ENCODE data around the gene CCL20. TPM values are rescaled to one million over a fixed set of nuclear protein-coding genes. Genes with fewer than 3 reads are reported as not detected.

The CCL20 gene
- total RNA-seq, 2 donors from 2014 or later: not detected

- 94 to 96% methylated on average over 12 to 15 of the region's 15 CpGs for WGBS, 2 experiments (ENCODE audit: insufficient coverage in 1 of 2, insufficient read length in 1 of 2)
- Histone ChIP-seq H3K9me3 (ENCODE audit: control insufficient read depth, low read length) (no peaks in the 10 kb centered on the region), H3K4me1 (ENCODE audit: control insufficient read depth, insufficient read depth, low read length) (no peaks in the 10 kb centered on the region), H3K27me3 (ENCODE audit: control insufficient read depth, insufficient read depth, low read length, poor library complexity, severe bottlenecking) (no peaks in the 10 kb centered on the region), H3K9ac (ENCODE audit: extremely low read depth, low read length, poor library complexity, severe bottlenecking) (no peak overlapping the region), H3K4me3 (ENCODE audit: low read length) (no peak overlapping the region), H3K36me3 (ENCODE audit: control insufficient read depth, insufficient read depth, low read length) (no peaks in the 10 kb centered on the region), H3K27ac (ENCODE audit: low read depth, low read length) (no peak overlapping the region)
- Mint-ChIP-seq H3K27ac (no peak overlapping the region), H3K36me3 (ENCODE audit: low read depth) (no peaks in the 10 kb centered on the region), H3K27me3 (ENCODE audit: insufficient read depth) (no peaks in the 10 kb centered on the region), H3K4me3 (no peak overlapping the region), H3K4me1 (peaks cover 11% of the 10 kb centered on the region), H3K9me3 (no peaks in the 10 kb centered on the region)
- DNase-seq: no peak
- TF ChIP-seq CTCF (conservative IDR thresholded peaks at IDR 0.05): no peak
Measured at GRCh38 chr2:227805578-227805977, 8.1 kb upstream of the CCL20 start.

GRCh38 chr2:227808936-227809335 is 4.7 kb upstream of the CCL20 start:
- Mint-ChIP-seq H3K27ac (no peak overlapping the region), H3K9me3 (no peaks in the 10 kb centered on the region), H3K4me1 (peaks cover 14% of the 10 kb centered on the region), H3K36me3 (ENCODE audit: low read depth) (no peaks in the 10 kb centered on the region), H3K4me3 (no peak overlapping the region), H3K27me3 (ENCODE audit: insufficient read depth) (no peaks in the 10 kb centered on the region)
- no peaks in the 10 kb centered on the region for H3K36me3 ChIP-seq (ENCODE audit: control insufficient read depth, insufficient read depth, low read length)
- no peak overlapping the region for H3K9ac ChIP-seq (ENCODE audit: extremely low read depth, low read length, poor library complexity, severe bottlenecking)
- no peaks in the 10 kb centered on the region for H3K9me3 ChIP-seq (ENCODE audit: control insufficient read depth, low read length)
- no CpG with 5 or more reads among the region's 1 CpG for WGBS, 2 experiments (ENCODE audit: insufficient coverage in 1 of 2, insufficient read length in 1 of 2)
- TF ChIP-seq CTCF (conservative IDR thresholded peaks at IDR 0.05): no peak
- no peak overlapping the region for H3K4me3 ChIP-seq (ENCODE audit: low read length)
- no peaks in the 10 kb centered on the region for H3K27me3 ChIP-seq (ENCODE audit: control insufficient read depth, insufficient read depth, low read length, poor library complexity, severe bottlenecking)
- peaks cover 8% of the 10 kb centered on the region for H3K4me1 ChIP-seq (ENCODE audit: control insufficient read depth, insufficient read depth, low read length)
- DNase-seq: no peak
- no peak overlapping the region for H3K27ac ChIP-seq (ENCODE audit: low read depth, low read length)

DNA sequence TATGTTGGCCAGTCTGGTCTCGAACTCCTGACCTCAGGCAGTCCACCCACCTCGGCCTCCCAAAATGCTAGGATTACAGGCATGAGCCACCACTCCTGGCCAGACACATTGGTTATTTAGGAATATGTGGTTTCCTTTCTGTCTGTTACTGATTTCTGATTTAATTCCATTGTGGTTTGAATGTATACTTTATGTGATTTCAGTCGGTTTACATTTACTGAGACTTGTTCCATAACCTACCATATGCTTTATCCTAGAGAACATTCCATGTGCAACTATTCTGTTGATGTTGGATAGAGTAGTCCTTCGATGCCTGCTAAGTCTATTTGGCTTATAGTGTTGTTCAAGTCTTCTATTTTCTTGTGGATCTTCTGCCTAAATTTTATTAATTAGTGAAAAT is 1.6 kb upstream of the CCL20 start:
- H3K4me3 Mint-ChIP-seq: no peak overlapping the region
- no peak overlapping the region for H3K4me3 ChIP-seq (ENCODE audit: low read length)
- H3K9ac ChIP-seq (ENCODE audit: extremely low read depth, low read length, poor library complexity, severe bottlenecking): no peak overlapping the region
- DNase-seq: no peak
- H3K4me1 ChIP-seq (ENCODE audit: control insufficient read depth, insufficient read depth, low read length): peaks cover 8% of the 10 kb centered on the region
- H3K27ac Mint-ChIP-seq: no peak overlapping the region
- H3K27me3 Mint-ChIP-seq (ENCODE audit: insufficient read depth): no peaks in the 10 kb centered on the region
- H3K27ac ChIP-seq (ENCODE audit: low read depth, low read length): no peak overlapping the region
- H3K27me3 ChIP-seq (ENCODE audit: control insufficient read depth, insufficient read depth, low read length, poor library complexity, severe bottlenecking): no peaks in the 10 kb centered on the region
- peaks cover 14% of the 10 kb centered on the region for H3K4me1 Mint-ChIP-seq
- H3K9me3 ChIP-seq (ENCODE audit: control insufficient read depth, low read length): no peaks in the 10 kb centered on the region
- no peak for TF ChIP-seq CTCF (conservative IDR thresholded peaks at IDR 0.05)
- no peaks in the 10 kb centered on the region for H3K9me3 Mint-ChIP-seq
- no peaks in the 10 kb centered on the region for H3K36me3 Mint-ChIP-seq (ENCODE audit: low read depth)
- 91 to 100% methylated on average over 2 to 3 of the region's 4 CpGs for WGBS, 2 experiments (ENCODE audit: insufficient coverage in 1 of 2, insufficient read length in 1 of 2)
- no peaks in the 10 kb centered on the region for H3K36me3 ChIP-seq (ENCODE audit: control insufficient read depth, insufficient read depth, low read length)

All from endodermal cell (in vitro differentiated cells).